HepG2 (cell line): Measurements from ENCODE around the gene RABGGTB. TPM values are rescaled to one million over a fixed set of nuclear protein-coding genes. Genes with fewer than 3 reads are reported as not detected.

ENCODE experiments used
- ATAC-seq: fragments of 200-7000 bp; cut with Tn5 transposase; 3 replicates; pipeline ENCODE4 v1.9.1; 2020; ENCODE audit warnings: mild to moderate bottlenecking, moderate library complexity
- BruUV-seq: library from RNA; stranded (reverse); fragments of 400-500 nt; replicated peaks from 2 replicates; lab custom pipeline; 2021; lab: Mats Ljungman, UMichigan
- CTCF ChIA-PET: fragments of 300-600 bp; formaldehyde crosslinking; extraction: SDS; loops from one replicate; lab custom pipeline; 2021; ENCODE audit warnings: low total read pairs, inconsistent platforms, low intra/inter-chr PET ratio; lab: Yijun Ruan, JAX
- POLR2A ChIA-PET: fragments of 350-600 bp; sonication (Branson Sonifier 250); formaldehyde crosslinking; loops from one replicate; lab custom pipeline; 2020; ENCODE audit warnings: antibody characterized with exemption, inconsistent platforms; lab: Yijun Ruan, JAX
- DNase-seq: peaks from one replicate; pipeline ENCODE4 v3.0.0-alpha.2; 2015; ENCODE audit warnings: low spot score
- FAIRE-seq: peaks from 3 replicates; lab custom pipeline; 2011; peaks lifted over from hg19 to GRCh38; lab: Jason Lieb, UNC
- H2AFZ ChIP-seq: one replicate; pipeline ENCODE4 v1.6.1; 2011; ENCODE audit warnings: low read length, inconsistent platforms
- H3K27ac ChIP-seq: fragments of 300-600 bp; 3 replicates; pipeline ENCODE4 v1.8.0; 2011; ENCODE audit warnings: mixed run types, mild to moderate bottlenecking, mixed read lengths, low read length, inconsistent platforms; ENCODE audit not compliant: insufficient read depth; ENCODE audit errors: extremely low read length
- H3K27me3 ChIP-seq, 2 experiments: fragments of 200-600 bp in 1 of 2; 2 replicates in 1 of 2; 3 replicates in 1 of 2; pipeline versions ENCODE4 v1.6.0 to v1.8.0; 2011; ENCODE audit warnings: low read length in 2 of 2, mild to moderate bottlenecking in 2 of 2, moderate library complexity in 2 of 2, inconsistent platforms in 1 of 2; ENCODE audit not compliant: insufficient read depth in 2 of 2, control insufficient read depth in 1 of 2
- H3K36me3 ChIP-seq, 2 experiments: fragments of 200-600 bp in 1 of 2; replicated peaks in 1 of 2; 2 replicates in 1 of 2; 3 replicates in 1 of 2; pipeline versions ENCODE4 v1.5.1 to v1.8.0; 2011; ENCODE audit warnings: low read length in 2 of 2, inconsistent platforms in 1 of 2; ENCODE audit not compliant: insufficient read depth in 2 of 2, control insufficient read depth in 1 of 2
- H3K4me1 ChIP-seq: 2 replicates; pipeline ENCODE4 v1.5.1; 2012; ENCODE audit warnings: low read length, inconsistent platforms; ENCODE audit not compliant: insufficient read depth
- H3K4me2 ChIP-seq: 2 replicates; pipeline ENCODE4 v1.6.0; 2011; ENCODE audit warnings: low read depth, low read length, inconsistent platforms
- H3K4me3 ChIP-seq, 3 experiments: fragments of 200-600 bp in 1 of 3; sonication (generic), shearing (Covaris generic) in 1 of 3; replicated peaks in 1 of 3; 2 replicates each; pipeline ENCODE4 v1.5.1; 2011 to 2016; ENCODE audit warnings: low read length in 3 of 3, inconsistent platforms in 2 of 3, low read depth in 2 of 3, mild to moderate bottlenecking in 2 of 3, control low read depth in 1 of 3, mixed read lengths in 1 of 3; ENCODE audit not compliant: insufficient read depth in 1 of 3
- H3K79me2 ChIP-seq: one replicate; pipeline ENCODE4 v1.6.1; 2011; ENCODE audit warnings: low read length, inconsistent platforms; ENCODE audit not compliant: insufficient read depth
- H3K9ac ChIP-seq: 2 replicates; pipeline ENCODE4 v1.6.0; 2011; ENCODE audit warnings: mild to moderate bottlenecking, low read depth, low read length, inconsistent platforms; ENCODE audit not compliant: insufficient read depth
- H3K9me3 ChIP-seq: 2 replicates; pipeline ENCODE4 v1.5.1; 2012; ENCODE audit warnings: mild to moderate bottlenecking, low read length
- H4K20me1 ChIP-seq: 2 replicates; pipeline ENCODE4 v1.6.0; 2011; ENCODE audit warnings: inconsistent platforms, mild to moderate bottlenecking, low read length, moderate library complexity; ENCODE audit not compliant: insufficient read depth
- HNRNPLL ChIP-seq: fragments of 200-400 bp; formaldehyde crosslinking; IDR thresholded peaks from 2 replicates; pipeline ENCODE4 v1.6.1; 2017; ENCODE audit warnings: mild to moderate bottlenecking, low read depth, low read length; ENCODE audit not compliant: poor library complexity, severe bottlenecking
- MIER2 ChIP-seq: IDR thresholded peaks from 2 replicates; pipeline ENCODE4 v1.6.1; 2016; ENCODE audit warnings: missing biosample characterization, missing genetic modification reagents
- NCOR1 ChIP-seq: fragments of 200-600 bp; sonication (generic); IDR thresholded peaks from 2 replicates; pipeline ENCODE4 v1.7.0; 2017; ENCODE audit warnings: antibody characterized with exemption, low read length, borderline replicate concordance
- SCMH1 ChIP-seq: sonication (generic); formaldehyde crosslinking; IDR thresholded peaks from 2 replicates; pipeline ENCODE4 v1.9.0; 2021; ENCODE audit warnings: missing genetic modification reagents, mild to moderate bottlenecking, borderline replicate concordance
- ZNF24 ChIP-seq: fragments of 450-650 bp; IDR thresholded peaks from 2 replicates; pipeline ENCODE4 v1.6.1; 2017; ENCODE audit warnings: antibody characterized with exemption, mild to moderate bottlenecking
- ZNF331 ChIP-seq: sonication (generic); formaldehyde crosslinking; IDR thresholded peaks from 2 replicates; pipeline ENCODE4 v1.4.0; 2020; ENCODE audit warnings: missing genetic modification reagents
- ZNF598 ChIP-seq: sonication (generic); formaldehyde crosslinking; IDR thresholded peaks from 2 replicates; pipeline ENCODE4 v1.5.1; 2020; ENCODE audit warnings: mild to moderate bottlenecking, missing genetic modification reagents, borderline replicate concordance
- ZSCAN12 ChIP-seq: sonication (generic); formaldehyde crosslinking; IDR thresholded peaks from 2 replicates; pipeline ENCODE4 v1.9.0; 2021; ENCODE audit warnings: mild to moderate bottlenecking, missing genetic modification reagents
- WGBS: methylation state at CpG from one replicate; pipeline ENCODE4 v1.1.6; 2017; ENCODE audit warnings: low lambda C conversion rate; 5-methylcytosine and 5-hydroxymethylcytosine counted together
- in situ Hi-C: cut with HindIII; loops from 2 replicates; pipeline ENCODE4 v1.10.0; 2017; ENCODE audit warnings: low pct_unique_long_range_greater_than_20kb; ENCODE audit not compliant: extremely low pct_ligation_motif_present
- intact Hi-C: fragments of 100-400 bp; cut with micrococcal nuclease; formaldehyde crosslinking; loops from one replicate; pipeline ENCODE4 v1.10.0; 2022; ENCODE audit not compliant: unreplicated experiment
- polyA plus RNA-seq, 8 experiments: library from polyadenylated mRNA; depleted of rRNA in 3 of 8; stranded (reverse) in 7 of 8; unstranded in 1 of 8; fragments of >200 nt; fragmentation: Illumina TruSeq in 4 of 8; extraction: Trizol in 4 of 8; gene quantifications; 2 replicates each; pipeline versions ENCODE4 v1.2.1 to v1.2.3, GENCODE V29; 2011 to 2016; ENCODE audit warnings: low read depth in 4 of 8, missing spikeins in 1 of 8, mixed read lengths in 1 of 8; ENCODE audit not compliant: insufficient read depth in 1 of 8
- total RNA-seq, 5 experiments: library from RNA; depleted of rRNA; stranded (reverse); fragments of >200 nt; fragmentation: Illumina TruSeq; extraction: Trizol; gene quantifications; 2 replicates each; pipeline ENCODE4 v1.2.3, GENCODE V29; 2016; ENCODE audit warnings: low read depth in 1 of 5
- TF ChIP-seq, protein P1 (sequence below): IDR thresholded peaks from 2 replicates; pipeline ENCODE4 v1.6.1; 2016; ENCODE audit warnings: low read depth, missing genetic modification reagents, missing compliant biosample characterization

RABGGTB gene
- total and polyA plus RNA-seq, 2 of the 13 experiments (the other 11 are each of a cell fraction or from before 2014, with no cell fraction given) = 185 to 290 TPM

GRCh38 chr1:75771978-75772377 lies 14.1 kb upstream of the RABGGTB start:
- FAIRE-seq (no peak), ATAC-seq (no peak), DNase-seq (no peak)
- Histone ChIP-seq H4K20me1 (no peaks in the 10 kb centered on the region), H3K4me2 (no peak overlapping the region), H3K36me3 (no peaks in the 10 kb centered on the region), H3K4me1 (no peaks in the 10 kb centered on the region), H3K27me3 (no peaks in the 10 kb centered on the region), H3K79me2 (no peaks in the 10 kb centered on the region), H3K9me3 (no peaks in the 10 kb centered on the region), H2AFZ (no peak overlapping the region), H3K9ac (no peak overlapping the region), H3K27ac (no peak overlapping the region), H3K4me3 (no peak overlapping the region)
- in situ Hi-C loops = no loop called here
- CTCF ChIA-PET = no interaction called here
- no peak for TF ChIP-seq ZNF598 (CRISPR knock-in tag)
- TF ChIP-seq NCOR1 = no peak
- TF ChIP-seq, protein P1, sequence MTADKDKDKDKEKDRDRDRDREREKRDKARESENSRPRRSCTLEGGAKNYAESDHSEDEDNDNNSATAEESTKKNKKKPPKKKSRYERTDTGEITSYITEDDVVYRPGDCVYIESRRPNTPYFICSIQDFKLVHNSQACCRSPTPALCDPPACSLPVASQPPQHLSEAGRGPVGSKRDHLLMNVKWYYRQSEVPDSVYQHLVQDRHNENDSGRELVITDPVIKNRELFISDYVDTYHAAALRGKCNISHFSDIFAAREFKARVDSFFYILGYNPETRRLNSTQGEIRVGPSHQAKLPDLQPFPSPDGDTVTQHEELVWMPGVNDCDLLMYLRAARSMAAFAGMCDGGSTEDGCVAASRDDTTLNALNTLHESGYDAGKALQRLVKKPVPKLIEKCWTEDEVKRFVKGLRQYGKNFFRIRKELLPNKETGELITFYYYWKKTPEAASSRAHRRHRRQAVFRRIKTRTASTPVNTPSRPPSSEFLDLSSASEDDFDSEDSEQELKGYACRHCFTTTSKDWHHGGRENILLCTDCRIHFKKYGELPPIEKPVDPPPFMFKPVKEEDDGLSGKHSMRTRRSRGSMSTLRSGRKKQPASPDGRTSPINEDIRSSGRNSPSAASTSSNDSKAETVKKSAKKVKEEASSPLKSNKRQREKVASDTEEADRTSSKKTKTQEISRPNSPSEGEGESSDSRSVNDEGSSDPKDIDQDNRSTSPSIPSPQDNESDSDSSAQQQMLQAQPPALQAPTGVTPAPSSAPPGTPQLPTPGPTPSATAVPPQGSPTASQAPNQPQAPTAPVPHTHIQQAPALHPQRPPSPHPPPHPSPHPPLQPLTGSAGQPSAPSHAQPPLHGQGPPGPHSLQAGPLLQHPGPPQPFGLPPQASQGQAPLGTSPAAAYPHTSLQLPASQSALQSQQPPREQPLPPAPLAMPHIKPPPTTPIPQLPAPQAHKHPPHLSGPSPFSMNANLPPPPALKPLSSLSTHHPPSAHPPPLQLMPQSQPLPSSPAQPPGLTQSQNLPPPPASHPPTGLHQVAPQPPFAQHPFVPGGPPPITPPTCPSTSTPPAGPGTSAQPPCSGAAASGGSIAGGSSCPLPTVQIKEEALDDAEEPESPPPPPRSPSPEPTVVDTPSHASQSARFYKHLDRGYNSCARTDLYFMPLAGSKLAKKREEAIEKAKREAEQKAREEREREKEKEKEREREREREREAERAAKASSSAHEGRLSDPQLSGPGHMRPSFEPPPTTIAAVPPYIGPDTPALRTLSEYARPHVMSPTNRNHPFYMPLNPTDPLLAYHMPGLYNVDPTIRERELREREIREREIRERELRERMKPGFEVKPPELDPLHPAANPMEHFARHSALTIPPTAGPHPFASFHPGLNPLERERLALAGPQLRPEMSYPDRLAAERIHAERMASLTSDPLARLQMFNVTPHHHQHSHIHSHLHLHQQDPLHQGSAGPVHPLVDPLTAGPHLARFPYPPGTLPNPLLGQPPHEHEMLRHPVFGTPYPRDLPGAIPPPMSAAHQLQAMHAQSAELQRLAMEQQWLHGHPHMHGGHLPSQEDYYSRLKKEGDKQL (CRISPR knock-in tag) = no peak
- no peak for TF ChIP-seq ZNF24
- no peak for TF ChIP-seq MIER2
- TF ChIP-seq HNRNPLL = no peak
- TF ChIP-seq SCMH1 (CRISPR knock-in tag) = no peak
- no peak for TF ChIP-seq ZSCAN12 (CRISPR knock-in tag)
- no peak for TF ChIP-seq ZNF331 (CRISPR knock-in tag)
- POLR2A ChIA-PET = interaction anchor here (1.4 kb wide), 1 partner anchor 14 kb away, joined by 4 read pairs; the partner anchor contains the start of gene RABGGTB
- 16% methylated on average over 3 of the region's 3 CpGs for WGBS
- no TSS peak for BruUV-seq
- intact Hi-C loops = no loop called here
